ENCODE results near the gene TRPT1. TPM values are rescaled to one million over a fixed set of nuclear protein-coding genes. Genes with fewer than 3 reads are reported as not detected.

Gene TRPT1
- total and polyA plus RNA-seq, 9 of the 15 experiments (the other 6 are each of a cell fraction or from before 2014, with no cell fraction given) = 4.6 to 41.7 (median 23.1) TPM

DNA sequence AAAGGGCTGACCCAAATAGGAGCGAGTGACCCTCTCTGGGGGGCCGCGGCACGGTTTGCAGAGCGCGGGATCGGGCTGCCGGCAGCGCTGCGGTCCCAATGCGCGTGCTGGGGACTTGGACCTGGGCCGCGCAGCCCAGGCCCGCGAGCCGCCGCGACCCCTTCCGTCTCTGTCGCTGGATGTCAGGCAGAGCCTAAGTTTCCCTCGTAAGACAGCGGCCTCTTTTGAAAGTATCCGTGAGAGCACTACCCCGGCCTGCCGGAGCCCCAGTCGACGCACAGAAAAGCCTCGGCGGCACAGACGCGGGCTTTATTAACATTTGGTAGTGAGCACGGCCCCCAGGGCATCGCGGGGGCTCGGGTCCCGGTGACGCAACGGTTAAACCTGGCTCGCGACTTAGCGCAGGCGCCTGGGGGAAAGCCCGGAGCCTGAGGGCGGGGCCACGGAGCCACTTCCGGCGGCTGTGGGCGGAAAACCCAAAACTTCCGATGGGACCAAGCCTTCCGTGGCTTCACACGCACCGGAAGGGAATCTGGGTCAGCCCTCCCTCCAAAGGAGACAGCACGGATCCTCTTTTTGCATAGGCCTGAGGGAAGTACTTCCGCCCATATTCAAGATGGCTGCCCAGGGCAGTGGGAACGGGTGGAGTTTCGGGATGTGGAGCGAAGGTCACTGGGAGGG is 43.7 kb upstream of the TRPT1 start (continued):
- TF ChIP-seq RBM39 (optimal IDR thresholded peaks at IDR 0.05; ENCODE audit: low read depth, low read length) (no peak), PCBP2 (IDR thresholded peaks at IDR 0.05; ENCODE audit: low read depth, low read length, poor library complexity, severe bottlenecking) (no peak), ZNF311 (CRISPR knock-in tag; IDR thresholded peaks at IDR 0.05) (no peak), ZNF444 (CRISPR knock-in tag; IDR thresholded peaks at IDR 0.05) (no peak; the same call in 1 of the 2 replicates), ZNF280B (CRISPR knock-in tag; IDR thresholded peaks at IDR 0.05) (no peak), NFE2 (IDR thresholded peaks at IDR 0.05; ENCODE audit: low read depth) (no peak), CHCHD3 (CRISPR knock-in tag; IDR thresholded peaks at IDR 0.05) (peak; percentile 44; the same call in 1 of the 2 replicates), GABPB1 (CRISPR knock-in tag; IDR thresholded peaks at IDR 0.05) (peak; percentile 99), HDAC6 (IDR thresholded peaks at IDR 0.05; ENCODE audit: low read depth, low read length) (no peak), YY1 (IDR thresholded peaks at IDR 0.05; ENCODE audit: borderline replicate concordance in 1 of 3, control insufficient read depth in 1 of 3, extremely low read depth in 1 of 3, insufficient read depth in 3 of 3, insufficient read length in 1 of 3, insufficient replicate concordance in 2 of 3, low read depth in 1 of 3, low read length in 2 of 3) (peak; percentile 99 to 100 (median 99)), SETDB1 (IDR thresholded peaks at IDR 0.05; ENCODE audit: low read length) (peak; percentile 24), MAFF (IDR thresholded peaks at IDR 0.05; ENCODE audit: low read length) (0 out of 2 replicates have a peak, but pooled peaks have one; percentile 8), ATF1 (CRISPR knock-in tag; IDR thresholded peaks at IDR 0.05) (no peak), ATF1 (tag; IDR thresholded peaks at IDR 0.05) (peak; percentile 87), HMG20B (CRISPR knock-in tag; IDR thresholded peaks at IDR 0.05) (no peak), MTF1 (CRISPR knock-in tag; IDR thresholded peaks at IDR 0.05; ENCODE audit: borderline replicate concordance) (no peak), ZNF584 (CRISPR knock-in tag; IDR thresholded peaks at IDR 0.05; ENCODE audit: low read depth) (peak; percentile 71; the same call in 1 of the 2 replicates), ATF7 (IDR thresholded peaks at IDR 0.05) (peak; percentile 94)
- TF ChIP-seq, protein P1, sequence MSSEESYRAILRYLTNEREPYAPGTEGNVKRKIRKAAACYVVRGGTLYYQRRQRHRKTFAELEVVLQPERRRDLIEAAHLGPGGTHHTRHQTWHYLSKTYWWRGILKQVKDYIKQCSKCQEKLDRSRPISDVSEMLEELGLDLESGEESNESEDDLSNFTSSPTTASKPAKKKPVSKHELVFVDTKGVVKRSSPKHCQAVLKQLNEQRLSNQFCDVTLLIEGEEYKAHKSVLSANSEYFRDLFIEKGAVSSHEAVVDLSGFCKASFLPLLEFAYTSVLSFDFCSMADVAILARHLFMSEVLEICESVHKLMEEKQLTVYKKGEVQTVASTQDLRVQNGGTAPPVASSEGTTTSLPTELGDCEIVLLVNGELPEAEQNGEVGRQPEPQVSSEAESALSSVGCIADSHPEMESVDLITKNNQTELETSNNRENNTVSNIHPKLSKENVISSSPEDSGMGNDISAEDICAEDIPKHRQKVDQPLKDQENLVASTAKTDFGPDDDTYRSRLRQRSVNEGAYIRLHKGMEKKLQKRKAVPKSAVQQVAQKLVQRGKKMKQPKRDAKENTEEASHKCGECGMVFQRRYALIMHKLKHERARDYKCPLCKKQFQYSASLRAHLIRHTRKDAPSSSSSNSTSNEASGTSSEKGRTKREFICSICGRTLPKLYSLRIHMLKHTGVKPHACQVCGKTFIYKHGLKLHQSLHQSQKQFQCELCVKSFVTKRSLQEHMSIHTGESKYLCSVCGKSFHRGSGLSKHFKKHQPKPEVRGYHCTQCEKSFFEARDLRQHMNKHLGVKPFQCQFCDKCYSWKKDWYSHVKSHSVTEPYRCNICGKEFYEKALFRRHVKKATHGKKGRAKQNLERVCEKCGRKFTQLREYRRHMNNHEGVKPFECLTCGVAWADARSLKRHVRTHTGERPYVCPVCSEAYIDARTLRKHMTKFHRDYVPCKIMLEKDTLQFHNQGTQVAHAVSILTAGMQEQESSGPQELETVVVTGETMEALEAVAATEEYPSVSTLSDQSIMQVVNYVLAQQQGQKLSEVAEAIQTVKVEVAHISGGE (CRISPR knock-in tag; IDR thresholded peaks at IDR 0.05) = peak; percentile 84 to 97 (median 86); a peak in 5 of 6 replicates
- TF ChIP-seq, protein P2, sequence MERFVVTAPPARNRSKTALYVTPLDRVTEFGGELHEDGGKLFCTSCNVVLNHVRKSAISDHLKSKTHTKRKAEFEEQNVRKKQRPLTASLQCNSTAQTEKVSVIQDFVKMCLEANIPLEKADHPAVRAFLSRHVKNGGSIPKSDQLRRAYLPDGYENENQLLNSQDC (CRISPR knock-in tag; IDR thresholded peaks at IDR 0.05) = 0 out of 2 replicates have a peak, but pooled peaks have one; percentile 67
- TF ChIP-seq, protein P3, sequence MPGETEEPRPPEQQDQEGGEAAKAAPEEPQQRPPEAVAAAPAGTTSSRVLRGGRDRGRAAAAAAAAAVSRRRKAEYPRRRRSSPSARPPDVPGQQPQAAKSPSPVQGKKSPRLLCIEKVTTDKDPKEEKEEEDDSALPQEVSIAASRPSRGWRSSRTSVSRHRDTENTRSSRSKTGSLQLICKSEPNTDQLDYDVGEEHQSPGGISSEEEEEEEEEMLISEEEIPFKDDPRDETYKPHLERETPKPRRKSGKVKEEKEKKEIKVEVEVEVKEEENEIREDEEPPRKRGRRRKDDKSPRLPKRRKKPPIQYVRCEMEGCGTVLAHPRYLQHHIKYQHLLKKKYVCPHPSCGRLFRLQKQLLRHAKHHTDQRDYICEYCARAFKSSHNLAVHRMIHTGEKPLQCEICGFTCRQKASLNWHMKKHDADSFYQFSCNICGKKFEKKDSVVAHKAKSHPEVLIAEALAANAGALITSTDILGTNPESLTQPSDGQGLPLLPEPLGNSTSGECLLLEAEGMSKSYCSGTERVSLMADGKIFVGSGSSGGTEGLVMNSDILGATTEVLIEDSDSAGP (CRISPR knock-in tag; IDR thresholded peaks at IDR 0.05) = no peak
